ENCODE results near the gene MCC.

Gene MCC

GRCh38 chr5:113017881-113018635, 470.2 kb downstream of the MCC start:
- CTCF ChIA-PET: interaction anchor here (1.1 kb wide), 1 partner anchor 16 kb away, joined by 3 read pairs; no protein-coding TSS in a partner anchor
- Histone ChIP-seq H3K4me1 (ENCODE audit: control insufficient read depth, insufficient read depth, low read length) (peaks cover 5% of the 10 kb centered on the region), H3K27ac (ENCODE audit: extremely low read depth, low read depth, low read length) (no peak overlapping the region), H3K36me3 (ENCODE audit: control insufficient read depth in 2 of 2, insufficient read depth in 1 of 2, low read length in 2 of 2) (peaks cover 25 to 47% of the 10 kb centered on the region in 2 experiments), H3K4me3 (ENCODE audit: low read depth, low read length) (no peak overlapping the region), H3K9me3 (ENCODE audit: control insufficient read depth, insufficient read depth, low read depth, low read length) (no peaks in the 10 kb centered on the region)
- POLR2A ChIA-PET: no interaction called here
- TF ChIP-seq, protein P1, sequence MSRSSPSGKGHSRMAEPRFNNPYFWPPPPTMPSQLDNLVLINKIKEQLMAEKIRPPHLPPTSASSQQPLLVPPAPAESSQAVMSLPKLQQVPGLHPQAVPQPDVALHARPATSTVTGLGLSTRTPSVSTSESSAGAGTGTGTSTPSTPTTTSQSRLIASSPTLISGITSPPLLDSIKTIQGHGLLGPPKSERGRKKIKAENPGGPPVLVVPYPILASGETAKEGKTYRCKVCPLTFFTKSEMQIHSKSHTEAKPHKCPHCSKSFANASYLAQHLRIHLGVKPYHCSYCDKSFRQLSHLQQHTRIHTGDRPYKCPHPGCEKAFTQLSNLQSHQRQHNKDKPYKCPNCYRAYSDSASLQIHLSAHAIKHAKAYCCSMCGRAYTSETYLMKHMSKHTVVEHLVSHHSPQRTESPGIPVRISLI (tag by site-specific recombination; IDR thresholded peaks at IDR 0.05): no peak
- TF ChIP-seq, protein P2, sequence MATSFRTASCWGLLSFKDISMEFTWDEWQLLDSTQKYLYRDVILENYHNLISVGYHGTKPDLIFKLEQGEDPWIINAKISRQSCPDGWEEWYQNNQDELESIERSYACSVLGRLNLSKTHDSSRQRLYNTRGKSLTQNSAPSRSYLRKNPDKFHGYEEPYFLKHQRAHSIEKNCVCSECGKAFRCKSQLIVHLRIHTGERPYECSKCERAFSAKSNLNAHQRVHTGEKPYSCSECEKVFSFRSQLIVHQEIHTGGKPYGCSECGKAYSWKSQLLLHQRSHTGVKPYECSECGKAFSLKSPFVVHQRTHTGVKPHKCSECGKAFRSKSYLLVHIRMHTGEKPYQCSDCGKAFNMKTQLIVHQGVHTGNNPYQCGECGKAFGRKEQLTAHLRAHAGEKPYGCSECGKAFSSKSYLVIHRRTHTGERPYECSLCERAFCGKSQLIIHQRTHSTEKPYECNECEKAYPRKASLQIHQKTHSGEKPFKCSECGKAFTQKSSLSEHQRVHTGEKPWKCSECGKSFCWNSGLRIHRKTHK (tag by site-specific recombination; IDR thresholded peaks at IDR 0.05): no peak
- no peak for TF ChIP-seq ZNF768 (tag by site-specific recombination; IDR thresholded peaks at IDR 0.05)
- TF ChIP-seq, protein P3, sequence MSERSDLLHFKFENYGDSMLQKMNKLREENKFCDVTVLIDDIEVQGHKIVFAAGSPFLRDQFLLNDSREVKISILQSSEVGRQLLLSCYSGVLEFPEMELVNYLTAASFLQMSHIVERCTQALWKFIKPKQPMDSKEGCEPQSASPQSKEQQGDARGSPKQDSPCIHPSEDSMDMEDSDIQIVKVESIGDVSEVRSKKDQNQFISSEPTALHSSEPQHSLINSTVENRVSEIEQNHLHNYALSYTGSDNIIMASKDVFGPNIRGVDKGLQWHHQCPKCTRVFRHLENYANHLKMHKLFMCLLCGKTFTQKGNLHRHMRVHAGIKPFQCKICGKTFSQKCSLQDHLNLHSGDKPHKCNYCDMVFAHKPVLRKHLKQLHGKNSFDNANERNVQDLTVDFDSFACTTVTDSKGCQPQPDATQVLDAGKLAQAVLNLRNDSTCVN (tag by site-specific recombination; optimal IDR thresholded peaks at IDR 0.05): no peak
- TF ChIP-seq ZNF140 (tag by site-specific recombination; IDR thresholded peaks at IDR 0.05): no peak
- no peak for TF ChIP-seq PRDM1 (tag by site-specific recombination; IDR thresholded peaks at IDR 0.05)
- no peak for TF ChIP-seq ZNF670 (tag by site-specific recombination; IDR thresholded peaks at IDR 0.05; ENCODE audit: low read depth)
- no peak for TF ChIP-seq ZNF157 (tag by site-specific recombination; IDR thresholded peaks at IDR 0.05)
- no peak for TF ChIP-seq ZNF555 (tag by site-specific recombination; conservative IDR thresholded peaks at IDR 0.05)
- no peak for TF ChIP-seq ZNF302 (tag by site-specific recombination; IDR thresholded peaks at IDR 0.05; ENCODE audit: low read depth)
- no peak for TF ChIP-seq ZNF837 (tag by site-specific recombination; IDR thresholded peaks at IDR 0.05)
- no peak for TF ChIP-seq ZNF639 (tag by site-specific recombination; IDR thresholded peaks at IDR 0.05)
- TF ChIP-seq KLF7 (tag by site-specific recombination; IDR thresholded peaks at IDR 0.05; ENCODE audit: borderline replicate concordance): no peak
- no peak for TF ChIP-seq ZNF544 (tag by site-specific recombination; IDR thresholded peaks at IDR 0.05)
- no peak for TF ChIP-seq ZSCAN30 (tag by site-specific recombination; IDR thresholded peaks at IDR 0.05)
- TF ChIP-seq, protein P4, sequence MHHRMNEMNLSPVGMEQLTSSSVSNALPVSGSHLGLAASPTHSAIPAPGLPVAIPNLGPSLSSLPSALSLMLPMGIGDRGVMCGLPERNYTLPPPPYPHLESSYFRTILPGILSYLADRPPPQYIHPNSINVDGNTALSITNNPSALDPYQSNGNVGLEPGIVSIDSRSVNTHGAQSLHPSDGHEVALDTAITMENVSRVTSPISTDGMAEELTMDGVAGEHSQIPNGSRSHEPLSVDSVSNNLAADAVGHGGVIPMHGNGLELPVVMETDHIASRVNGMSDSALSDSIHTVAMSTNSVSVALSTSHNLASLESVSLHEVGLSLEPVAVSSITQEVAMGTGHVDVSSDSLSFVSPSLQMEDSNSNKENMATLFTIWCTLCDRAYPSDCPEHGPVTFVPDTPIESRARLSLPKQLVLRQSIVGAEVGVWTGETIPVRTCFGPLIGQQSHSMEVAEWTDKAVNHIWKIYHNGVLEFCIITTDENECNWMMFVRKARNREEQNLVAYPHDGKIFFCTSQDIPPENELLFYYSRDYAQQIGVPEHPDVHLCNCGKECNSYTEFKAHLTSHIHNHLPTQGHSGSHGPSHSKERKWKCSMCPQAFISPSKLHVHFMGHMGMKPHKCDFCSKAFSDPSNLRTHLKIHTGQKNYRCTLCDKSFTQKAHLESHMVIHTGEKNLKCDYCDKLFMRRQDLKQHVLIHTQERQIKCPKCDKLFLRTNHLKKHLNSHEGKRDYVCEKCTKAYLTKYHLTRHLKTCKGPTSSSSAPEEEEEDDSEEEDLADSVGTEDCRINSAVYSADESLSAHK (tag by site-specific recombination; IDR thresholded peaks at IDR 0.05): no peak
- TF ChIP-seq ZNF138 (tag by site-specific recombination; IDR thresholded peaks at IDR 0.05; ENCODE audit: borderline replicate concordance): no peak
